GM10266 (cell line): ENCODE data around the gene MSI2.

Experiments
- DNase-seq: peaks from one replicate; pipeline ENCODE4 v3.0.0; 2012; ENCODE audit errors: extremely low spot score
- TF ChIP-seq, protein P1 (sequence below): IDR thresholded peaks from 2 replicates; pipeline ENCODE4 v1.5.1; 2012; ENCODE audit warnings: mild to moderate bottlenecking, low read depth; ENCODE audit not compliant: control insufficient read depth, insufficient read depth; ENCODE audit errors: missing control alignments

Gene MSI2

DNA sequence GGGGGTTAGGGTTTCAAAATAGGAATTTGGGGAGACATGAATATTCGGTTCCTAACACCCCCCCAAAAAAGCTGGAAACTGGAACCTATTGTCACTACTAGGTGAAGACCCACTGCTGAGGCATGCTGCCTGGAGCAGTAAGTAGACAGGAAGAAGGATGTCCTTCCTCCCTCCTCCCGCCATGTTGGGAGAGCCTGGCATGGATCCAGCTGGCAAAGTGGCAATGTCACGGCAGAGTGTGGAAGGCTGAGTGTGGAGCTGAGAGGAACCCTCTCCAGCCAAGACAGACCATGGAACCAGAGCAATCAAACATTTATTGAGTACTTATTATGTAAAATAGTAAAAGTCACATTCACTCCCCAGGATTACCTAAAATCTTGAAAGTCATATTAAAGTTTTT is 439.7 kb downstream of the MSI2 start:
- no peak for DNase-seq
- TF ChIP-seq, protein P1, sequence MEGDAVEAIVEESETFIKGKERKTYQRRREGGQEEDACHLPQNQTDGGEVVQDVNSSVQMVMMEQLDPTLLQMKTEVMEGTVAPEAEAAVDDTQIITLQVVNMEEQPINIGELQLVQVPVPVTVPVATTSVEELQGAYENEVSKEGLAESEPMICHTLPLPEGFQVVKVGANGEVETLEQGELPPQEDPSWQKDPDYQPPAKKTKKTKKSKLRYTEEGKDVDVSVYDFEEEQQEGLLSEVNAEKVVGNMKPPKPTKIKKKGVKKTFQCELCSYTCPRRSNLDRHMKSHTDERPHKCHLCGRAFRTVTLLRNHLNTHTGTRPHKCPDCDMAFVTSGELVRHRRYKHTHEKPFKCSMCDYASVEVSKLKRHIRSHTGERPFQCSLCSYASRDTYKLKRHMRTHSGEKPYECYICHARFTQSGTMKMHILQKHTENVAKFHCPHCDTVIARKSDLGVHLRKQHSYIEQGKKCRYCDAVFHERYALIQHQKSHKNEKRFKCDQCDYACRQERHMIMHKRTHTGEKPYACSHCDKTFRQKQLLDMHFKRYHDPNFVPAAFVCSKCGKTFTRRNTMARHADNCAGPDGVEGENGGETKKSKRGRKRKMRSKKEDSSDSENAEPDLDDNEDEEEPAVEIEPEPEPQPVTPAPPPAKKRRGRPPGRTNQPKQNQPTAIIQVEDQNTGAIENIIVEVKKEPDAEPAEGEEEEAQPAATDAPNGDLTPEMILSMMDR: no peak

DNA sequence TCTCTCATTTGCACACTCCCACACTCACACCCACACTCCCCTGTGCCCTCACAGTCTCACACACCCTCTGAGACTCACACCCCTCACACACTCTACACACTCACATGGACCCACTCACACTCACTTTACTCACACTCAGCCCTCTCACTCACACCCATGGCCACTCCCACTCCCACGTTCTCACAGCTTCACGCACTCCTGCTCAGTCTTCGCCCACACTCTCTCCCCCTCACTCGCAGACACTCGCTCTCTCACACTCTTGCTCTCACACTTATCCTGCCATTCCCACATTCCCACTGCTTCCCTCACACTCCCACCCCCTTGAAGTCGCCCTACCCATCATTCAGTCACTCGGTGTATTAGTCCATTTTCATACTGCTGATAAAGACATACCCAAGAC is 440.9 kb downstream of the MSI2 start:
- TF ChIP-seq, protein P1: no peak
- no peak for DNase-seq

DNA sequence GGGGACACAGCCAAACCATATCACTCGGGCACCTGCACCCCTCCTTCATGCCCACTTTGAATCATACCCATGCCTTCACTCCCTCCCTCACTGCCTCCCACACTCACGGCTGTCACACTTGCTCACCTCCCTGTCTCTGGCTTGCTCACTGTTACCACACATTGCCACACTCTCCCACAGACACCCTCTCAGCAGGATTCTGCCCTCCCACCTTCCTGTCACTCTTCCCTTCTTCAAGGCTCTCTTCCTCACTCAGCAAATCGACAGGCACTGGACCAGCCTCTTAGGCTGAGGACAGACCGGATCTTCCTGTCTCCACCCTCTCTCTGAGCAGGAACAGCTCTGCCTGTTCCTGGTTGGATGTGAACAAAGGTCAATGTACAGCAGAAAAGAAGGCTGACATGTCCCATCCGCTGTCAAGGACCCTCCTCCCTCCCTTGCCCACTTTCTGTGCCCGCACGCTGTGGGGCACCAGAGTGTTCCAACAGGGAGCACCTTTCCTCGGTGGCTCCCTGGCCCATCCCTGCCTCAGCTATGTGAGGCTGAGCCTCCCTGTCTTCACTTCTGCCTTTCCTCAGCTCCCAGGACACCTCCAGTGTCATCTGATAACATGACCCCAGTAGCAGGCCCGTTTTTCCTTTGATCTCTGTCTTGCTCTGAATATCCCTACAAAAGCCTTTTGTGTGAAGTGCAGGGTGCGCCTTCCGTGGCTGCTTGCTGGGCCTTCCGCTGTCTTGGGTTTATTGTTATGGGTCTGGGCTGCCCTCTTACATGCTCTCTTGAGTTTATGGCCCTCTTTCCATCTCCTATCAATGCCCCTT is 441.8 kb downstream of the MSI2 start:
- no peak for DNase-seq
- TF ChIP-seq, protein P1: no peak

DNA sequence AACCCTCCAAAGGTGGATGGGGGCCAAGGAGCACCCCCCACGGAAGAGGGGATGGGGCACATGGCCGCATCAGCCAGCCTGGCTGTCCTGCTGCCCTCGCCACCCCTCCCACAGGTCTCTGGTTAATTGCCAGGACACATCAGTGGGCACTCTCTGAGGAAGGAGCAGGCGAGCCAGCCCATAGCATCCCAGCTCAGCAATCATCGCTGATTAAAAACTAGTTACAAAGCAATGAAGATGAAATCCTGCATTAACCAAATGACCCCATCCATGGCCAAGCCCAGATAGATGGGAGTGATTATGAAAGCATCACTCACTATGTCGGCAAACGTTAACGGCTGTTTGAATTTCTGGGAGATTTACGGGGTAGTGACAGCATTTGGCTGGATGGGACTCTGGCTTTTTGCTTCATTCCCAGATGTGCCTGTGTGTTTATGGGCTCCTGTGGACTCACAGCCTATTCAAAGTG is 443.5 kb downstream of the MSI2 start:
- DNase-seq: no peak
- TF ChIP-seq, protein P1: no peak

DNA sequence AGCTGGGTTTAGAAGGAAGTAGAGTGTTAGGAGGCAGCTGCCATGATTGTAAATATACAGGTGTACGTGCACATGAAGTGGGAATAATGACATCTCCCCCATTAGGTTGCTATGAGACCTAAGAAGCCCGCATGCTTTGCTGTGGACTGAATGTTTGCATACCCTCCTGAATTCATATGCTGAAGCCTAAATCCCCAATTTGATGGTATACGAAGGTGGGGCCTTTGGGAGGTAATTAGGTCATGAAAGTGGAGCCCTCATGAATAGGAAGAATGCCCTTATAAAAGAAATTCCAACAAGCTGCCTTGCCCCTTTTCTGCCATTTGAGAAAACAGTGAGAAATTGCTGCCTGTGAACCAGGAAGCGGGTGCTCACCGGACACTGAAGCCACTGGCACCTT is 444.8 kb downstream of the MSI2 start:
- no peak for DNase-seq
- TF ChIP-seq, protein P1: no peak

DNA sequence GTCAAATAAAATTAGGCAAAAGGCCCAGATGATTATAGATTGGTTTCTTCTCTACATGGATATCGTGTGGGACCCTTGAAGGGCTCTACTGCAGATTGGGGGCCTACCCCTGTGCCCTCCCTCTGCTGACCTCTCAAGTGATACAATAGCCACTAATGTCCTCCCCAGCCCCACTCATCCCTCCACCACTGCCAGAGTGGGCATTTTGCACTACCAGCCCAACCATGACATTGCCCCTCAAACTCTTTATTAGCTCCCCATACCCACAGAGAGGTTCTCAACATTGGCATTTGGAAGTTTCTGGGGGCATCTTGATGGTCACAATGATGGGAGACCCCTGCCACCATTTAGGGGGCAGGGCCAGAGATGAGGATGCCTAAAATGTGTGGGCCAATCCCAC is 446.9 kb downstream of the MSI2 start:
- TF ChIP-seq, protein P1: no peak
- no peak for DNase-seq

DNA sequence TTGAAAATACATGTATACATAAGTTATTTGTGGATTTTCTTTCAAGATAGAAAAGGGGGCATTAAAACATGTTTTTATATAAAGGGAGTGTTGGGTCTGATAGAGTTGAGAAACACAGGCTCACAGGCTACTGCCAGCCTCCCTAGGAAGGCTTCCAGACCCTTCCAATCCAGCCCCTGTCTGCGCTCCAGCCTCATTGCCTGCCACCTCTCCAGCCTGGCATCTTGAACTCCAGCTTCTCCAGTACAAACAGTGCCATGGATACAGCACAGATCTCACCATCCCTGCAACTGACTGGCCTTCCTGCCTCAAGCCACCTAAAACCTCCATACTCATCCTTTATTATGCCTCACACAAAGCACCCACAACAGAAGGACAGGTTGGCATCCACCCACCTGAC is 448.1 kb downstream of the MSI2 start:
- TF ChIP-seq, protein P1: no peak
- DNase-seq: no peak
